Lower leg skin (tissue), 3 donors: ENCODE results near the gene PLPPR3.

Experiments
- POLR2A ChIP-seq, 2 donors: fragments of 450-650 bp; IDR thresholded peaks; one replicate each; pipeline ENCODE4 v1.6.1; 2016 to 2017; ENCODE audit warnings: antibody characterized with exemption in 2 of 2, mild to moderate bottlenecking in 1 of 2, moderate library complexity in 1 of 2
- TF ChIP-seq, protein P1 (sequence below), 3 donors: fragments of 450-650 bp; IDR thresholded peaks; one replicate each; pipeline ENCODE4 v1.5.1; 2016; ENCODE audit warnings: antibody characterized with exemption in 3 of 3, mild to moderate bottlenecking in 3 of 3, moderate library complexity in 2 of 3

DNA sequence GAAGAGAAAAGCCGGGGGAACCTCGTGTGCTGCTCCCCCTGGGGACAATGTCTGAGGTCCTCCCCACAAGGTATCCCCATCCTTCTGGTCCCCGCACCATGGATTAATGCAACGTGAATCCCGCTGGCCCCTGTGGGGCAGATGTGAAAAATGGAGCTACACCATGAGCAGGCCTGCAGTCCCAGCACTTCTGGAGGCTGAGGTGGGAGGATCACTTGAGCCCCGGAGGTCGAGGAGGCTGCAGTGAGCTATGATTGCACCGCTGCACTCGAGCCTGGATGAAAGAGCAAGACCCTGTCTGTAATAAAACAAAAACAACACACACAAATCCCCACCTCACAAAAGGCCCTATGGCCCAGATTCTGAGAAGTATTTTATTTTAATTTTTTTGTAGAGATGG, 36.5 kb upstream of the PLPPR3 start:
- no peak for TF ChIP-seq POLR2A (IDR thresholded peaks at IDR 0.05)
- TF ChIP-seq, protein P1, sequence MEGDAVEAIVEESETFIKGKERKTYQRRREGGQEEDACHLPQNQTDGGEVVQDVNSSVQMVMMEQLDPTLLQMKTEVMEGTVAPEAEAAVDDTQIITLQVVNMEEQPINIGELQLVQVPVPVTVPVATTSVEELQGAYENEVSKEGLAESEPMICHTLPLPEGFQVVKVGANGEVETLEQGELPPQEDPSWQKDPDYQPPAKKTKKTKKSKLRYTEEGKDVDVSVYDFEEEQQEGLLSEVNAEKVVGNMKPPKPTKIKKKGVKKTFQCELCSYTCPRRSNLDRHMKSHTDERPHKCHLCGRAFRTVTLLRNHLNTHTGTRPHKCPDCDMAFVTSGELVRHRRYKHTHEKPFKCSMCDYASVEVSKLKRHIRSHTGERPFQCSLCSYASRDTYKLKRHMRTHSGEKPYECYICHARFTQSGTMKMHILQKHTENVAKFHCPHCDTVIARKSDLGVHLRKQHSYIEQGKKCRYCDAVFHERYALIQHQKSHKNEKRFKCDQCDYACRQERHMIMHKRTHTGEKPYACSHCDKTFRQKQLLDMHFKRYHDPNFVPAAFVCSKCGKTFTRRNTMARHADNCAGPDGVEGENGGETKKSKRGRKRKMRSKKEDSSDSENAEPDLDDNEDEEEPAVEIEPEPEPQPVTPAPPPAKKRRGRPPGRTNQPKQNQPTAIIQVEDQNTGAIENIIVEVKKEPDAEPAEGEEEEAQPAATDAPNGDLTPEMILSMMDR (IDR thresholded peaks at IDR 0.05): no peak
